HG03159 (cell line): ENCODE data around the gene CTNNBL1.

Source experiments
- ATAC-seq: cut with Tn5 transposase; IDR thresholded peaks from one replicate; pipeline ENCODE4 v1.9.1; 2021; ENCODE audit warnings: mild to moderate bottlenecking, moderate library complexity; ENCODE audit not compliant: unreplicated experiment

CTNNBL1 gene

GRCh38 chr20:37808233-37809070, 114.6 kb downstream of the CTNNBL1 start:
- ATAC-seq = no peak

GRCh38 chr20:37810027-37810426, 116.2 kb downstream of the CTNNBL1 start:
- ATAC-seq = no peak

GRCh38 chr20:37816003-37816402, 122.2 kb downstream of the CTNNBL1 start:
- ATAC-seq = no peak

- ATAC-seq = no peak
Measured at GRCh38 chr20:37816726-37817125, 122.9 kb downstream of the CTNNBL1 start.

- ATAC-seq = no peak
Measured at GRCh38 chr20:37821696-37822095, 127.9 kb downstream of the CTNNBL1 start.

- no peak for ATAC-seq
Measured at GRCh38 chr20:37822141-37822601, 128.3 kb downstream of the CTNNBL1 start.

- no peak for ATAC-seq
Measured at GRCh38 chr20:37823296-37823980, 129.6 kb downstream of the CTNNBL1 start.

GRCh38 chr20:37827605-37828004, 133.8 kb downstream of the CTNNBL1 start:
- no peak for ATAC-seq

- no peak for ATAC-seq
Measured at GRCh38 chr20:37828684-37829083, 134.9 kb downstream of the CTNNBL1 start.

GRCh38 chr20:37829128-37829527, 135.3 kb downstream of the CTNNBL1 start:
- ATAC-seq = no peak

- ATAC-seq = no peak
Measured at GRCh38 chr20:37833221-37833896, 139.5 kb downstream of the CTNNBL1 start.

- ATAC-seq = no peak
Measured at GRCh38 chr20:37836926-37837325, 143.1 kb downstream of the CTNNBL1 start.

GRCh38 chr20:37837924-37838323, 144.1 kb downstream of the CTNNBL1 start:
- no peak for ATAC-seq

GRCh38 chr20:37838769-37839431, 145.1 kb downstream of the CTNNBL1 start:
- ATAC-seq = no peak

- ATAC-seq = no peak
Measured at GRCh38 chr20:37839432-37839827, 145.6 kb downstream of the CTNNBL1 start.

- no peak for ATAC-seq
Measured at GRCh38 chr20:37839955-37840354, 146.1 kb downstream of the CTNNBL1 start.

GRCh38 chr20:37841389-37841788, 147.6 kb downstream of the CTNNBL1 start:
- ATAC-seq = no peak

GRCh38 chr20:37841971-37842370, 148.1 kb downstream of the CTNNBL1 start:
- no peak for ATAC-seq

GRCh38 chr20:37845241-37845681, 151.4 kb downstream of the CTNNBL1 start:
- ATAC-seq = no peak

GRCh38 chr20:37845878-37846277, 152.0 kb downstream of the CTNNBL1 start:
- ATAC-seq = no peak

GRCh38 chr20:37846573-37846972, 152.7 kb downstream of the CTNNBL1 start:
- no peak for ATAC-seq
